K562 (cell line): ENCODE data around the gene PUS7L. TPM values are rescaled to one million over a fixed set of nuclear protein-coding genes. Genes with fewer than 3 reads are reported as not detected.
A peak's percentile ranks its signal among the peaks of the same experiment; 100 is the strongest.
"Not testable (repeated sequence)": the region's sequence is repeated elsewhere in the genome, so short reads cannot be mapped to it uniquely, and the experiment has no call there.

Experiments used
- CREB3 ChIP-seq: fragments of 450-650 bp; conservative IDR thresholded peaks from 2 replicates; pipeline ENCODE4 v1.6.1; 2016; ENCODE audit warnings: missing genetic modification characterization, low read depth, mild to moderate bottlenecking, missing compliant biosample characterization, moderate library complexity
- E2F3 ChIP-seq: fragments of 250-450 bp; sonication (Bioruptor Pico); IDR thresholded peaks from 2 replicates; pipeline ENCODE4 v1.4.0; 2020; ENCODE audit warnings: mild to moderate bottlenecking
- KLF6 ChIP-seq: fragments of 250-450 bp; sonication (Bioruptor Pico); IDR thresholded peaks from 2 replicates; pipeline ENCODE4 v1.4.0; 2020; ENCODE audit warnings: mild to moderate bottlenecking, moderate library complexity, borderline replicate concordance
- L3MBTL2 ChIP-seq: fragments of 450-650 bp; IDR thresholded peaks from 2 replicates; pipeline ENCODE4 v1.6.1; 2016; ENCODE audit warnings: mild to moderate bottlenecking, moderate library complexity
- MAZ ChIP-seq, 2 experiments: fragments of 450-650 bp in 1 of 2; sonication (generic) in 1 of 2; formaldehyde crosslinking; IDR thresholded peaks in 1 of 2; conservative IDR thresholded peaks in 1 of 2; 2 replicates each; pipeline versions ENCODE4 v1.4.0 to v1.5.0; 2020; ENCODE audit warnings: mild to moderate bottlenecking in 1 of 2, missing genetic modification reagents in 1 of 2
- NR2C1 ChIP-seq, 2 experiments: fragments of 450-650 bp; IDR thresholded peaks; 2 replicates each; pipeline ENCODE4 v1.6.1; 2017; ENCODE audit warnings: mild to moderate bottlenecking in 2 of 2, antibody characterized with exemption in 1 of 2, inconsistent platforms in 1 of 2, missing compliant biosample characterization in 1 of 2, missing genetic modification characterization in 1 of 2
- POLR2H ChIP-seq: IDR thresholded peaks from 2 replicates; pipeline ENCODE4 v1.6.1; 2016; ENCODE audit warnings: missing genetic modification characterization, low read depth, mild to moderate bottlenecking, control low read depth, missing compliant biosample characterization, moderate library complexity
- TAF7 ChIP-seq: fragments of 450-650 bp; IDR thresholded peaks from 2 replicates; pipeline ENCODE4 v1.6.1; 2016; ENCODE audit warnings: missing genetic modification characterization, missing compliant biosample characterization
- ZNF639 ChIP-seq, 2 experiments: fragments of 200-800 bp in 1 of 2; sonication (Bioruptor generic) in 1 of 2; sonication (generic) in 1 of 2; formaldehyde crosslinking in 1 of 2; IDR thresholded peaks in 1 of 2; conservative IDR thresholded peaks in 1 of 2; 2 replicates each; pipeline versions ENCODE4 v1.5.0 to v1.6.1; 2016 to 2020; ENCODE audit warnings: missing compliant biosample characterization in 1 of 2, missing genetic modification characterization in 1 of 2, missing genetic modification reagents in 1 of 2
- ZNF644 ChIP-seq: fragments of 200-800 bp; sonication (Bioruptor generic); IDR thresholded peaks from 2 replicates; pipeline ENCODE4 v1.6.1; 2016; ENCODE audit warnings: low read depth, missing genetic modification characterization, missing compliant biosample characterization
- ZNF79 ChIP-seq: fragments of 250-450 bp; sonication (Bioruptor Pico); IDR thresholded peaks from 2 replicates; pipeline ENCODE4 v1.4.0; 2020; ENCODE audit warnings: low read depth, mild to moderate bottlenecking, moderate library complexity
- polyA plus RNA-seq, 8 experiments: library from polyadenylated mRNA; depleted of rRNA in 4 of 8; stranded (reverse) in 5 of 8; unstranded in 3 of 8; fragments of >200 nt; fragmentation: Nextera tagmentation in 2 of 8; fragmentation: Illumina TruSeq in 1 of 8; extraction: Ambion mirVana in 2 of 8; extraction: Trizol in 1 of 8; gene quantifications; 2 replicates each; pipeline versions ENCODE4 v1.2.1 to v1.2.3, GENCODE V29; 2011 to 2014; ENCODE audit warnings: inconsistent platforms in 1 of 8, missing spikeins in 1 of 8
- total RNA-seq, 7 experiments: library from RNA; depleted of rRNA in 6 of 7; stranded (reverse); fragments of >200 nt in 6 of 7; fragmentation: Illumina TruSeq in 2 of 7; extraction: Trizol in 2 of 7; gene quantifications; 2 replicates each; pipeline versions ENCODE4 v1.2.1 to v1.2.3, GENCODE V29; 2011 to 2021; ENCODE audit warnings: low replicate concordance in 1 of 7

Gene PUS7L
- total and polyA plus RNA-seq, 9 of the 15 experiments (the other 6 are each of a cell fraction or from before 2014, with no cell fraction given) = 10.8 to 53.3 (median 25.2) TPM

- peak in 1 of 2 experiments; percentile 85; a peak in 2 of 4 replicates for TF ChIP-seq ZNF639 (CRISPR knock-in tag; conservative IDR thresholded peaks at IDR 0.05 in 1 of 2, IDR thresholded peaks at IDR 0.05 in 1 of 2)
- TF ChIP-seq KLF6 (CRISPR knock-in tag) = 0 out of 2 replicates have a peak, but pooled peaks have one; percentile 45
- TF ChIP-seq E2F3 (CRISPR knock-in tag) = 0 out of 2 replicates have a peak, but pooled peaks have one; percentile 22
- 0 out of 2 replicates have a peak, but pooled peaks have one; percentile 24 for TF ChIP-seq TAF7 (tag)
- TF ChIP-seq MAZ (CRISPR knock-in tag; conservative IDR thresholded peaks at IDR 0.05 in 1 of 2, IDR thresholded peaks at IDR 0.05 in 1 of 2) = 0 out of 4 replicates have a peak, but pooled peaks of 1 of the 2 experiments have one; percentile 28
- 0 out of 2 replicates have a peak, but pooled peaks have one; percentile 43 for TF ChIP-seq ZNF644 (tag)
- peak; percentile 26; the same call in 1 of the 2 replicates for TF ChIP-seq L3MBTL2
- 0 out of 2 replicates have a peak, but pooled peaks have one; percentile 33 for TF ChIP-seq POLR2H (tag)
- not testable (repeated sequence) for TF ChIP-seq NR2C1 (IDR thresholded peaks at IDR 0.05)
- TF ChIP-seq NR2C1 (tag; IDR thresholded peaks at IDR 0.05) = peak; percentile 52; the same call in 1 of the 2 replicates
- 0 out of 2 replicates have a peak, but pooled peaks have one; percentile 24 for TF ChIP-seq ZNF79
- peak; percentile 55; the same call in 1 of the 2 replicates for TF ChIP-seq CREB3
- TF ChIP-seq, all 486 proteins: peak for 20; not testable (repeated sequence) for 466
Measured at GRCh38 chr12:43701194-43701593, 57.4 kb downstream of the PUS7L start (continued).
